Measurements from ENCODE around the gene BRD4.

DNA sequence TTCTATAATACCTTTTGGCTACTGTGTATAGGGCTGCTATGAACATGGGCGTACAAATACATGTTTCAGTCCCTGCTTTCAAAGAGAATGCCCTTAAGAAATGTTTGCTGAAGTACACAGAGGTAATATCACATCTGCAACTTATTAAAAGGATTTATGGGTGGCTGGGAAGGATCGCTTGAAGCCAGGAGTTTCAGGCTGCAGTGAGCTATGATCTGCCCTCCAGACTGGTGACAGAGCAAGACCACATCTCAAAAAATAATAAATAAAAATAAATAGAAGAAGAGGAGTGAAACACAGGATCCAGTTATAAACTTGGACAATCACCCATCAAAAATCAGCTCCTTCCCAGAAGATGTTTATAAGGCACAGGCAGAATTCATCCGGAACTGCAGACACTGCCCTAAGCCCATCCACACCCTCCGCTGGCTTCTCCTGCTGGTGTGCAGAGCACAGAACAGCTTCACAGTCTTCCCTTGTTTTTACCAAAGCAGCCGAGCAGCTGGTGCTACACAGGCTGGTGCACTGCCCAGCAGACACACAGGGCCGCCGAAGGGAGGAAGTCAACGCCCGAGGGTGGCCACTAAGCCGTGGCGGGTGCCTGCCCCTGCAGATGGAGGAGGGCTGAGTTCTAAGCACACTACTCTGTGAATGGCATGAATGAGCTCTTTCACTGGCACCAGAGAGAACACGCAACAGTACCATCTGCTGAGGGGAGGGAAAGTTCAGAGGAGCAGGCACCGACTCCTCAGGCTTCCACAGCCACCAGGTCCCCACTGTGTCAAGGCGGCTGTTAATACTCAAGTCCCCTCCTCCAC, 44.0 kb downstream of the BRD4 start:
- TF ChIP-seq NR2C1 (IDR thresholded peaks at IDR 0.05) (no peak), E2F8 (IDR thresholded peaks at IDR 0.05; ENCODE audit: low read depth, partially characterized antibody) (no peak), CHD2 (IDR thresholded peaks at IDR 0.05; ENCODE audit: borderline replicate concordance, low read depth, low read length) (no peak)
- TF ChIP-seq, protein P1, sequence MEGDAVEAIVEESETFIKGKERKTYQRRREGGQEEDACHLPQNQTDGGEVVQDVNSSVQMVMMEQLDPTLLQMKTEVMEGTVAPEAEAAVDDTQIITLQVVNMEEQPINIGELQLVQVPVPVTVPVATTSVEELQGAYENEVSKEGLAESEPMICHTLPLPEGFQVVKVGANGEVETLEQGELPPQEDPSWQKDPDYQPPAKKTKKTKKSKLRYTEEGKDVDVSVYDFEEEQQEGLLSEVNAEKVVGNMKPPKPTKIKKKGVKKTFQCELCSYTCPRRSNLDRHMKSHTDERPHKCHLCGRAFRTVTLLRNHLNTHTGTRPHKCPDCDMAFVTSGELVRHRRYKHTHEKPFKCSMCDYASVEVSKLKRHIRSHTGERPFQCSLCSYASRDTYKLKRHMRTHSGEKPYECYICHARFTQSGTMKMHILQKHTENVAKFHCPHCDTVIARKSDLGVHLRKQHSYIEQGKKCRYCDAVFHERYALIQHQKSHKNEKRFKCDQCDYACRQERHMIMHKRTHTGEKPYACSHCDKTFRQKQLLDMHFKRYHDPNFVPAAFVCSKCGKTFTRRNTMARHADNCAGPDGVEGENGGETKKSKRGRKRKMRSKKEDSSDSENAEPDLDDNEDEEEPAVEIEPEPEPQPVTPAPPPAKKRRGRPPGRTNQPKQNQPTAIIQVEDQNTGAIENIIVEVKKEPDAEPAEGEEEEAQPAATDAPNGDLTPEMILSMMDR (IDR thresholded peaks at IDR 0.05 in 2 of 3, conservative IDR thresholded peaks at IDR 0.05 in 1 of 3; ENCODE audit: control insufficient read depth in 2 of 3, extremely low read depth in 1 of 3, insufficient read depth in 1 of 3, low read depth in 3 of 3, low read length in 3 of 3), result no peak
